ENCODE data around the gene LVRN.
"Not testable (repeated sequence)": the region's sequence is repeated elsewhere in the genome, so short reads cannot be mapped to it uniquely, and the experiment has no call there.

GRCh38 chr5:115930171-115930570, 32.1 kb upstream of the LVRN start:
- not testable (repeated sequence) for TF ChIP-seq CTCF (conservative IDR thresholded peaks at IDR 0.05; ENCODE audit: low read depth, low read length); USF2 (IDR thresholded peaks at IDR 0.05; ENCODE audit: low read depth, low read length); MXI1 (IDR thresholded peaks at IDR 0.05; ENCODE audit: borderline replicate concordance, low read depth, low read length); RAD21 (IDR thresholded peaks at IDR 0.05; ENCODE audit: low read length)
